HepG2 (cell line): ENCODE results near the gene RAE1. TPM values are rescaled to one million over a fixed set of nuclear protein-coding genes. Genes with fewer than 3 reads are reported as not detected.

Source experiments
- ATAC-seq: fragments of 200-7000 bp; cut with Tn5 transposase; 3 replicates; pipeline ENCODE4 v1.9.1; 2020; ENCODE audit warnings: mild to moderate bottlenecking, moderate library complexity
- BruUV-seq: library from RNA; stranded (reverse); fragments of 400-500 nt; replicated peaks from 2 replicates; lab custom pipeline; 2021; lab: Mats Ljungman, UMichigan
- CTCF ChIA-PET: fragments of 300-600 bp; formaldehyde crosslinking; extraction: SDS; loops from one replicate; lab custom pipeline; 2021; ENCODE audit warnings: low total read pairs, inconsistent platforms, low intra/inter-chr PET ratio; lab: Yijun Ruan, JAX
- POLR2A ChIA-PET: fragments of 350-600 bp; sonication (Branson Sonifier 250); formaldehyde crosslinking; loops from one replicate; lab custom pipeline; 2020; ENCODE audit warnings: antibody characterized with exemption, inconsistent platforms; lab: Yijun Ruan, JAX
- DNase-seq: peaks from one replicate; pipeline ENCODE4 v3.0.0-alpha.2; 2015; ENCODE audit warnings: low spot score
- FAIRE-seq: peaks from 3 replicates; lab custom pipeline; 2011; peaks lifted over from hg19 to GRCh38; lab: Jason Lieb, UNC
- H2AFZ ChIP-seq: one replicate; pipeline ENCODE4 v1.6.1; 2011; ENCODE audit warnings: low read length, inconsistent platforms
- H3K27ac ChIP-seq: fragments of 300-600 bp; 3 replicates; pipeline ENCODE4 v1.8.0; 2011; ENCODE audit warnings: mixed run types, mild to moderate bottlenecking, mixed read lengths, low read length, inconsistent platforms; ENCODE audit not compliant: insufficient read depth; ENCODE audit errors: extremely low read length
- H3K27me3 ChIP-seq, 2 experiments: fragments of 200-600 bp in 1 of 2; 2 replicates in 1 of 2; 3 replicates in 1 of 2; pipeline versions ENCODE4 v1.6.0 to v1.8.0; 2011; ENCODE audit warnings: low read length in 2 of 2, mild to moderate bottlenecking in 2 of 2, moderate library complexity in 2 of 2, inconsistent platforms in 1 of 2; ENCODE audit not compliant: insufficient read depth in 2 of 2, control insufficient read depth in 1 of 2
- H3K36me3 ChIP-seq, 2 experiments: fragments of 200-600 bp in 1 of 2; replicated peaks in 1 of 2; 2 replicates in 1 of 2; 3 replicates in 1 of 2; pipeline versions ENCODE4 v1.5.1 to v1.8.0; 2011; ENCODE audit warnings: low read length in 2 of 2, inconsistent platforms in 1 of 2; ENCODE audit not compliant: insufficient read depth in 2 of 2, control insufficient read depth in 1 of 2
- H3K4me1 ChIP-seq: 2 replicates; pipeline ENCODE4 v1.5.1; 2012; ENCODE audit warnings: low read length, inconsistent platforms; ENCODE audit not compliant: insufficient read depth
- H3K4me2 ChIP-seq: 2 replicates; pipeline ENCODE4 v1.6.0; 2011; ENCODE audit warnings: low read depth, low read length, inconsistent platforms
- H3K4me3 ChIP-seq, 3 experiments: fragments of 200-600 bp in 1 of 3; sonication (generic), shearing (Covaris generic) in 1 of 3; replicated peaks in 1 of 3; 2 replicates each; pipeline ENCODE4 v1.5.1; 2011 to 2016; ENCODE audit warnings: low read length in 3 of 3, inconsistent platforms in 2 of 3, low read depth in 2 of 3, mild to moderate bottlenecking in 2 of 3, control low read depth in 1 of 3, mixed read lengths in 1 of 3; ENCODE audit not compliant: insufficient read depth in 1 of 3
- H3K79me2 ChIP-seq: one replicate; pipeline ENCODE4 v1.6.1; 2011; ENCODE audit warnings: low read length, inconsistent platforms; ENCODE audit not compliant: insufficient read depth
- H3K9ac ChIP-seq: 2 replicates; pipeline ENCODE4 v1.6.0; 2011; ENCODE audit warnings: mild to moderate bottlenecking, low read depth, low read length, inconsistent platforms; ENCODE audit not compliant: insufficient read depth
- H3K9me3 ChIP-seq: 2 replicates; pipeline ENCODE4 v1.5.1; 2012; ENCODE audit warnings: mild to moderate bottlenecking, low read length
- H4K20me1 ChIP-seq: 2 replicates; pipeline ENCODE4 v1.6.0; 2011; ENCODE audit warnings: inconsistent platforms, mild to moderate bottlenecking, low read length, moderate library complexity; ENCODE audit not compliant: insufficient read depth
- ARID3A ChIP-seq: IDR thresholded peaks from 2 replicates; pipeline ENCODE4 v1.6.1; 2012; ENCODE audit warnings: low read depth, low read length, improper control_type of control experiment
- ARID4A ChIP-seq: sonication (generic); formaldehyde crosslinking; IDR thresholded peaks from 2 replicates; pipeline ENCODE4 v1.5.0; 2020; ENCODE audit warnings: mild to moderate bottlenecking, missing genetic modification reagents, borderline replicate concordance
- GTF3A ChIP-seq: sonication (generic); formaldehyde crosslinking; conservative IDR thresholded peaks from 2 replicates; pipeline ENCODE4 v1.4.0; 2020; ENCODE audit warnings: mild to moderate bottlenecking, missing genetic modification reagents
- HOMEZ ChIP-seq: IDR thresholded peaks from 2 replicates; pipeline ENCODE4 v1.6.1; 2016; ENCODE audit warnings: low read depth
- KDM2A ChIP-seq: sonication (generic); formaldehyde crosslinking; IDR thresholded peaks from 2 replicates; pipeline ENCODE4 v1.4.0; 2020; ENCODE audit warnings: low read depth, missing genetic modification reagents, borderline replicate concordance
- MEF2D ChIP-seq: sonication (generic); formaldehyde crosslinking; IDR thresholded peaks from 2 replicates; pipeline ENCODE4 v1.5.1; 2020; ENCODE audit warnings: mild to moderate bottlenecking, missing genetic modification reagents
- TBL1XR1 ChIP-seq: fragments of 150-350 bp; IDR thresholded peaks from 2 replicates; pipeline ENCODE4 v1.6.1; 2014; ENCODE audit warnings: borderline replicate concordance, low read length; ENCODE audit not compliant: partially characterized antibody
- TERF1 ChIP-seq: sonication (generic); formaldehyde crosslinking; IDR thresholded peaks from 2 replicates; pipeline ENCODE4 v1.8.0; 2022; ENCODE audit warnings: mild to moderate bottlenecking, missing genetic modification reagents, moderate library complexity
- ZBTB25 ChIP-seq: IDR thresholded peaks from 2 replicates; pipeline ENCODE4 v1.6.1; 2018; ENCODE audit warnings: missing genetic modification reagents
- ZNF234 ChIP-seq: sonication (generic); formaldehyde crosslinking; conservative IDR thresholded peaks from 2 replicates; pipeline ENCODE4 v1.5.1; 2020; ENCODE audit warnings: mild to moderate bottlenecking, missing genetic modification reagents
- ZNF660 ChIP-seq: sonication (generic); formaldehyde crosslinking; IDR thresholded peaks from 2 replicates; pipeline ENCODE4 v1.5.1; 2020; ENCODE audit warnings: mild to moderate bottlenecking, low read depth, missing genetic modification reagents, borderline replicate concordance
- ZSCAN29 ChIP-seq: sonication (generic); formaldehyde crosslinking; conservative IDR thresholded peaks from 2 replicates; pipeline ENCODE4 v1.4.0; 2020; ENCODE audit warnings: mild to moderate bottlenecking, missing genetic modification reagents
- whole genome bisulfite sequencing: methylation state at CpG from one replicate; pipeline ENCODE4 v1.1.6; 2017; ENCODE audit warnings: low lambda C conversion rate; 5-methylcytosine and 5-hydroxymethylcytosine counted together
- in situ Hi-C: cut with HindIII; loops from 2 replicates; pipeline ENCODE4 v1.10.0; 2017; ENCODE audit warnings: low pct_unique_long_range_greater_than_20kb; ENCODE audit not compliant: extremely low pct_ligation_motif_present
- intact Hi-C: fragments of 100-400 bp; cut with micrococcal nuclease; formaldehyde crosslinking; loops from one replicate; pipeline ENCODE4 v1.10.0; 2022; ENCODE audit not compliant: unreplicated experiment
- polyA plus RNA-seq, 8 experiments: library from polyadenylated mRNA; depleted of rRNA in 3 of 8; stranded (reverse) in 7 of 8; unstranded in 1 of 8; fragments of >200 nt; fragmentation: Illumina TruSeq in 4 of 8; extraction: Trizol in 4 of 8; gene quantifications; 2 replicates each; pipeline versions ENCODE4 v1.2.1 to v1.2.3, GENCODE V29; 2011 to 2016; ENCODE audit warnings: low read depth in 4 of 8, missing spikeins in 1 of 8, mixed read lengths in 1 of 8; ENCODE audit not compliant: insufficient read depth in 1 of 8
- total RNA-seq, 5 experiments: library from RNA; depleted of rRNA; stranded (reverse); fragments of >200 nt; fragmentation: Illumina TruSeq; extraction: Trizol; gene quantifications; 2 replicates each; pipeline ENCODE4 v1.2.3, GENCODE V29; 2016; ENCODE audit warnings: low read depth in 1 of 5

The RAE1 gene
- total and polyA plus RNA-seq, 2 of the 13 experiments (the other 11 are each of a cell fraction or from before 2014, with no cell fraction given): 36.1 to 72.9 TPM

- H3K27ac ChIP-seq: no peak overlapping the region
- H3K4me3 ChIP-seq: no peak overlapping the region
- H3K9me3 ChIP-seq: no peaks in the 10 kb centered on the region
- intact Hi-C loops (no loop called here), in situ Hi-C loops (no loop called here)
- POLR2A ChIA-PET: no interaction called here
- no peak overlapping the region for H3K9ac ChIP-seq
- no peak overlapping the region for H2AFZ ChIP-seq
- H3K4me1 ChIP-seq: no peaks in the 10 kb centered on the region
- ATAC-seq: no peak
- no peaks in the 10 kb centered on the region for H3K79me2 ChIP-seq
- H3K27me3 ChIP-seq: peaks cover 7 to 43% of the 10 kb centered on the region in 2 experiments
- 9% methylated on average over 5 of the region's 5 CpGs for WGBS
- TF ChIP-seq ZNF660 (CRISPR knock-in tag) (no peak), TERF1 (CRISPR knock-in tag) (no peak), ZSCAN29 (CRISPR knock-in tag) (no peak), ARID3A (no peak), MEF2D (CRISPR knock-in tag) (no peak), ZNF234 (no peak), TBL1XR1 (no peak), ARID4A (CRISPR knock-in tag) (no peak), HOMEZ (CRISPR knock-in tag) (no peak), KDM2A (CRISPR knock-in tag) (no peak), GTF3A (CRISPR knock-in tag) (no peak), ZBTB25 (CRISPR knock-in tag) (no peak)
- TF ChIP-seq, all 625 proteins: peak for 0
- BruUV-seq: no TSS peak
- no peaks in the 10 kb centered on the region for H3K36me3 ChIP-seq
- no peak for DNase-seq
- no peak for FAIRE-seq
- CTCF ChIA-PET: no interaction called here
- no peak overlapping the region for H3K4me2 ChIP-seq
- H4K20me1 ChIP-seq: no peaks in the 10 kb centered on the region
These were observed 37.1 kb upstream of the RAE1 start for GRCh38 chr20:57313951-57314350.
